GM18868 (cell line): ENCODE measurements around the gene TTC4.

Experiments
- ATAC-seq: cut with Tn5 transposase; IDR thresholded peaks from one replicate; pipeline ENCODE4 v1.9.1; 2021; ENCODE audit warnings: mild to moderate bottlenecking, moderate library complexity; ENCODE audit not compliant: unreplicated experiment

Gene TTC4

GRCh38 chr1:54781023-54781723 is 65.5 kb downstream of the TTC4 start:
- no peak for ATAC-seq

GRCh38 chr1:54782156-54782555 is 66.5 kb downstream of the TTC4 start:
- ATAC-seq, result no peak

- ATAC-seq, result no peak
Observed at GRCh38 chr1:54782588-54782987, 66.9 kb downstream of the TTC4 start.

- no peak for ATAC-seq
Observed at GRCh38 chr1:54784066-54784465, 68.4 kb downstream of the TTC4 start.

GRCh38 chr1:54786778-54787177 is 71.1 kb downstream of the TTC4 start:
- no peak for ATAC-seq

- ATAC-seq, result no peak
Observed at GRCh38 chr1:54787604-54788003, 71.9 kb downstream of the TTC4 start.

GRCh38 chr1:54788459-54788858 is 72.8 kb downstream of the TTC4 start:
- ATAC-seq, result no peak

GRCh38 chr1:54791880-54792522 is 76.3 kb downstream of the TTC4 start:
- no peak for ATAC-seq
